CD14-positive monocyte (primary cell): ENCODE measurements around the gene KRT74. TPM values are rescaled to one million over a fixed set of nuclear protein-coding genes. Genes with fewer than 3 reads are reported as not detected.

Experiments used
- DNase-seq, 3 donors: peaks; one replicate each; pipeline ENCODE4 v3.0.0-alpha.2; 2011 to 2022
- H2AFZ ChIP-seq: 2 replicates; pipeline ENCODE4 v1.6.0; 2012; ENCODE audit warnings: mild to moderate bottlenecking, low read depth, low read length, inconsistent platforms; ENCODE audit not compliant: insufficient read depth, poor library complexity, severe bottlenecking
- H3K27ac ChIP-seq, 2 donors: 1 replicate in 1 of 2; 2 replicates in 1 of 2; pipeline ENCODE4 v1.5.1; 2012 to 2013; ENCODE audit warnings: low read length in 2 of 2, control low read depth in 1 of 2, inconsistent platforms in 1 of 2, low read depth in 1 of 2, mild to moderate bottlenecking in 1 of 2
- H3K27me3 ChIP-seq, 2 donors: one replicate each; pipeline versions ENCODE4 v1.6.0 to v1.6.1; 2011 to 2013; ENCODE audit warnings: low read length in 2 of 2; ENCODE audit not compliant: control insufficient read depth in 2 of 2, insufficient read depth in 2 of 2
- H3K36me3 ChIP-seq, 2 donors: replicated peaks in 1 of 2; 1 replicate in 1 of 2; 2 replicates in 1 of 2; pipeline versions ENCODE4 v1.5.1 to v1.6.1; 2012 to 2013; ENCODE audit warnings: low read length in 2 of 2, control low read depth in 1 of 2, inconsistent platforms in 1 of 2, mild to moderate bottlenecking in 1 of 2; ENCODE audit not compliant: insufficient read depth in 2 of 2, control insufficient read depth in 1 of 2
- H3K4me1 ChIP-seq, 2 donors: 1 replicate in 1 of 2; 2 replicates in 1 of 2; pipeline versions ENCODE4 v1.5.1 to v1.6.1; 2012 to 2013; ENCODE audit warnings: low read length in 2 of 2, control low read depth in 1 of 2, inconsistent platforms in 1 of 2, mild to moderate bottlenecking in 1 of 2, moderate library complexity in 1 of 2; ENCODE audit not compliant: insufficient read depth in 2 of 2, control insufficient read depth in 1 of 2
- H3K4me2 ChIP-seq: replicated peaks from 2 replicates; pipeline ENCODE3; 2012; ENCODE audit warnings: low read length, moderate library complexity, mild to moderate bottlenecking; ENCODE audit not compliant: poor library complexity, severe bottlenecking; ENCODE audit errors: extremely low read depth
- H3K4me3 ChIP-seq, 3 experiments: fragments of 200-600 bp in 1 of 3; sonication (generic) in 1 of 3; replicated peaks in 1 of 3; 1 replicate in 2 of 3; 2 replicates in 1 of 3; pipeline ENCODE4 v1.5.1; 2011 to 2013; ENCODE audit warnings: low read length in 3 of 3, mild to moderate bottlenecking in 3 of 3, control low read depth in 2 of 3, low read depth in 2 of 3, inconsistent platforms in 1 of 3, moderate library complexity in 1 of 3
- H3K79me2 ChIP-seq: 2 replicates; pipeline ENCODE4 v1.6.0; 2012; ENCODE audit warnings: mild to moderate bottlenecking, control low read depth, inconsistent platforms, low read length, moderate library complexity; ENCODE audit not compliant: insufficient read depth
- H3K9ac ChIP-seq: 2 replicates; pipeline ENCODE4 v1.6.0; 2017; ENCODE audit warnings: low read length, mild to moderate bottlenecking; ENCODE audit not compliant: insufficient read depth, poor library complexity, severe bottlenecking
- H3K9me3 ChIP-seq, 2 donors: replicated peaks in 1 of 2; 1 replicate in 1 of 2; 2 replicates in 1 of 2; pipeline versions ENCODE4 v1.5.1 to v1.6.1; 2012 to 2013; ENCODE audit warnings: low read length in 2 of 2, control low read depth in 1 of 2; ENCODE audit not compliant: control insufficient read depth in 1 of 2, insufficient read depth in 1 of 2
- H4K20me1 ChIP-seq: 2 replicates; pipeline ENCODE4 v1.6.0; 2012; ENCODE audit warnings: mild to moderate bottlenecking, low read length, control low read depth, moderate library complexity; ENCODE audit not compliant: insufficient read depth
- H3K27ac Mint-ChIP-seq, 7 donors: one replicate each; pipeline ENCODE4 v1.8.0; 2020; ENCODE audit warnings: mild to moderate bottlenecking in 7 of 7, mixed read lengths in 7 of 7, moderate library complexity in 6 of 7, inconsistent platforms in 2 of 7
- H3K27me3 Mint-ChIP-seq, 3 donors: one replicate each; pipeline ENCODE4 v1.8.0; 2021 to 2022; ENCODE audit warnings: low read depth in 3 of 3, mild to moderate bottlenecking in 3 of 3, mixed read lengths in 3 of 3, moderate library complexity in 3 of 3, inconsistent platforms in 1 of 3
- H3K36me3 Mint-ChIP-seq, 2 donors: one replicate each; pipeline ENCODE4 v1.8.0; 2020; ENCODE audit warnings: mixed read lengths in 2 of 2, inconsistent platforms in 1 of 2, mild to moderate bottlenecking in 1 of 2
- H3K4me1 Mint-ChIP-seq: one replicate; pipeline ENCODE4 v1.8.0; 2020; ENCODE audit warnings: mild to moderate bottlenecking, mixed read lengths
- H3K4me3 Mint-ChIP-seq, 2 donors: one replicate each; pipeline ENCODE4 v1.8.0; 2020; ENCODE audit warnings: mild to moderate bottlenecking in 2 of 2, mixed read lengths in 2 of 2, moderate library complexity in 1 of 2
- H3K9me3 Mint-ChIP-seq, 7 donors: one replicate each; pipeline ENCODE4 v1.8.0; 2020 to 2022; ENCODE audit warnings: mixed read lengths in 7 of 7, mild to moderate bottlenecking in 6 of 7, moderate library complexity in 6 of 7, inconsistent platforms in 2 of 7
- CTCF ChIP-seq: fragments of 200-600 bp; IDR thresholded peaks from one replicate; pipeline ENCODE4 v1.8.0; 2022; ENCODE audit warnings: antibody characterized with exemption, mild to moderate bottlenecking
- WGBS: methylation state at CpG from one replicate; pipeline ENCODE4 v1.1.5; 2013; ENCODE audit warnings: missing lambda C conversion rate; ENCODE audit not compliant: insufficient coverage; 5-methylcytosine and 5-hydroxymethylcytosine counted together
- intact Hi-C, 2 donors: fragments of 100-400 bp; cut with micrococcal nuclease; formaldehyde crosslinking; loops; one replicate each; pipeline versions ENCODE4 v1.15.0 to v1.15.1; 2023
- polyA plus RNA-seq, 3 donors: library from polyadenylated mRNA; depleted of rRNA in 1 of 3; unstranded in 2 of 3; stranded (reverse) in 1 of 3; fragments of 300-500 nt in 2 of 3; fragments of >200 nt in 1 of 3; fragmentation: Illumina TruSeq in 2 of 3; gene quantifications; 1 replicate in 2 of 3; 2 replicates in 1 of 3; pipeline ENCODE4 v1.2.3, GENCODE V29; 2012 to 2021

KRT74 gene
- polyA plus RNA-seq, 3 donors, result not detected

GRCh38 chr12:52529417-52529816 is 44.2 kb downstream of the KRT74 start:
- Histone ChIP-seq H3K4me3 (no peak overlapping the region), H3K36me3 (no peaks in the 10 kb centered on the region), H3K4me2 (no peak overlapping the region), H4K20me1 (no peaks in the 10 kb centered on the region), H2AFZ (no peak overlapping the region), H3K4me1 (peaks cover 10 to 18% of the 10 kb centered on the region in 2 donors), H3K9me3 (no peaks in the 10 kb centered on the region), H3K9ac (no peak overlapping the region), H3K79me2 (no peaks in the 10 kb centered on the region), H3K27ac (no peak overlapping the region), H3K27me3 (no peaks in the 10 kb centered on the region)
- no peak for DNase-seq
- no peak for TF ChIP-seq CTCF
- Mint-ChIP-seq H3K9me3 (peaks cover 0 to 1% (median 0%) of the 10 kb centered on the region in 7 donors), H3K4me3 (no peak overlapping the region), H3K27me3 (peaks cover 0 to 6% (median 0%) of the 10 kb centered on the region in 3 donors), H3K27ac (peak overlapping the region in 1 of 7 donors; percentile 47), H3K36me3 (no peaks in the 10 kb centered on the region), H3K4me1 (peaks cover 14% of the 10 kb centered on the region)
- intact Hi-C loops, result no loop called here
- 100% methylated on average over 1 of the region's 2 CpGs for WGBS

- Mint-ChIP-seq H3K27me3 (peaks cover 0 to 6% (median 0%) of the 10 kb centered on the region in 3 donors), H3K4me3 (no peak overlapping the region), H3K27ac (no peak overlapping the region), H3K9me3 (peaks cover 0 to under 1% (median 0%) of the 10 kb centered on the region in 7 donors), H3K36me3 (no peaks in the 10 kb centered on the region), H3K4me1 (peaks cover 14% of the 10 kb centered on the region)
- Histone ChIP-seq H2AFZ (no peak overlapping the region), H3K27me3 (no peaks in the 10 kb centered on the region), H3K9me3 (no peaks in the 10 kb centered on the region), H3K4me3 (no peak overlapping the region), H3K27ac (no peak overlapping the region), H4K20me1 (no peaks in the 10 kb centered on the region), H3K9ac (no peak overlapping the region), H3K79me2 (no peaks in the 10 kb centered on the region), H3K4me2 (no peak overlapping the region), H3K4me1 (peaks cover 10 to 18% of the 10 kb centered on the region in 2 donors), H3K36me3 (no peaks in the 10 kb centered on the region)
- 95% methylated on average over 8 of the region's 8 CpGs for WGBS
- TF ChIP-seq CTCF, result no peak
- DNase-seq, result no peak
- intact Hi-C loops, result no loop called here
These were observed 45.0 kb downstream of the KRT74 start for GRCh38 chr12:52528641-52529143.
